ENCODE data around the gene WDR18. TPM values are rescaled to one million over a fixed set of nuclear protein-coding genes. Genes with fewer than 3 reads are reported as not detected.
A peak's percentile ranks its signal among the peaks of the same experiment; 100 is the strongest.

WDR18 gene
- total RNA-seq, 1 experiment from 2014 or later: 124 TPM

DNA sequence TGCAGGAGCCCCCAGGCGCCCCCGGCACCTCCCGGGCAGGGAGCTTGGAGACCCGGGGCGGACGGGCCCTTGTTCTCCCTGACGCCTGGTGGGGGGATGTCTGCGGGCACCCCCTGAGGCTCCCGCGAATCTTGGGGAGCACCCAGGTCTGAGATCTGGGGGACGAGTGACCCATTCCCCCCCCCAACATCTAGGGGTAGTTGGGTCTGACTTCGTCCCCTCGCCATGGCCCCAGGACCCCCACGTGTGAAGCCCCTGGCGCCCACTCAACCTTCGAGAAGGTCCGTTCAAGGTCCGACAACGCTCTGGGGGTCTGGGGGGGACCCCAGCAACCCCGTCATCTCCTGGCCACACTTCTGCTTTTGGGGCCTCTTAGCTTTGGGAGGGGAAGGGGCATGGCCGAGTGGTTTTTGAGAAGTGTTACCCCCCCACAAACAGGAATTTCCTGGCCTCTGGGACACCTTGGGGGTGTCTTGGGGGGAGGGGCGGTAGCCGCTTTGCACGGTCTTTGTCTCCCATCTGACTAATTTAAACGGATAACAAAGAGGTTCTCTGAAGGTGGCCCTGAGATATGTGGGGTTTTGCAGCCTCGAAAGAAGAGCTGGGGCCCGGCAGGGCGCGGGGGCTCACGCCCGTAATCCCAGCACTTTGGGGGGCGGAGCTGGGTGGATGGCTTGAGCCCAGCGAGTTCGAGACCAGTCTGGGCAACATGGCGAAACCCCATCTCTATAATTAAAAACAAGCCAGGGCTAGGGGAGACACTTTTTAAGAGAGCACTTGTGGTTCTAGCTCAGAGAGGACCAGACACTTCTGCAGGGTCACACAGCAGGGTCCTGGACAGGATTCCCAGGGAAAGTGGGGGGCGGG is 42.9 kb downstream of the WDR18 start:
- ATAC-seq: peak; percentile 5; the same call in 1 of the 2 replicates
- Histone ChIP-seq H2AFZ (ENCODE audit: low read depth, low read length, poor library complexity, severe bottlenecking) (no peak overlapping the region), H3K9me3 (ENCODE audit: control insufficient read depth in 1 of 2, insufficient read depth in 1 of 2, low read depth in 1 of 2, low read length in 2 of 2) (no peaks in the 10 kb centered on the region), H3K9me2 (ENCODE audit: insufficient read depth) (no peaks in the 10 kb centered on the region), H3K4me3 (replicated peaks in 1 of 2; ENCODE audit: low read depth in 1 of 2, low read length in 2 of 2) (peak overlapping the region; percentile 95 to 99), H4K20me1 (ENCODE audit: insufficient read depth) (no peaks in the 10 kb centered on the region), H3K4me2 (ENCODE audit: low read length) (peak overlapping the region; percentile 96), H3K36me3 (ENCODE audit: control insufficient read depth in 1 of 2, insufficient read depth in 2 of 2, low read length in 2 of 2) (peaks cover 11 to 14% of the 10 kb centered on the region in 2 experiments; a peak in 3 of 4 replicates), H3K9ac (ENCODE audit: low read length) (peak overlapping the region; percentile 98), H3K4me1 (ENCODE audit: control insufficient read depth in 1 of 2, insufficient read depth in 2 of 2, low read length in 2 of 2) (peaks cover 26 to 40% of the 10 kb centered on the region in 2 experiments), H3K79me2 (ENCODE audit: insufficient read depth, low read length) (peaks cover 43% of the 10 kb centered on the region), H3K27ac (ENCODE audit: low read depth, low read length) (peak overlapping the region; percentile 99), H3K27me3 (ENCODE audit: insufficient read depth, low read length) (no peaks in the 10 kb centered on the region)
- no peak for DNase-seq (ENCODE audit: low read depth, low spot score)
- ChIA-PET RAD21 (ENCODE audit: low non-redundant PET in 1 of 2, low total read pairs in 2 of 2, uncharacterized antibody in 2 of 2, unreplicated experiment in 2 of 2) (interaction anchor here (0.6 to 1.5 kb wide), 6 partner anchors 13 to 242 kb away, joined by 3 to 7 read pairs (median 3); partner anchors contain the start of genes ABCA7 (in 1 of the 2) and CIRBP (in 1 of the 2)), POLR2A (interaction anchor here (1.1 to 7.3 kb wide), 4 partner anchors 14 to 242 kb away, joined by 3 to 85 read pairs (median 7); partner anchors contain the start of genes ABCA7 and CIRBP), CTCF (interaction anchor here (0.6 to 2.9 kb wide), 5 partner anchors 13 to 239 kb away, joined by 3 to 9 read pairs (median 3); partner anchors contain the start of gene ABCA7)
- TF ChIP-seq EGR1 (IDR thresholded peaks at IDR 0.05; ENCODE audit: low read depth) (no peak), SP1 (IDR thresholded peaks at IDR 0.05; ENCODE audit: low read depth) (no peak), SRF (IDR thresholded peaks at IDR 0.05; ENCODE audit: low read depth) (no peak), ELF1 (IDR thresholded peaks at IDR 0.05; ENCODE audit: borderline replicate concordance, low read depth) (no peak), POLR2AphosphoS5 (IDR thresholded peaks at IDR 0.05; ENCODE audit: low read depth, low read length) (no peak)
- TF ChIP-seq, protein P1, sequence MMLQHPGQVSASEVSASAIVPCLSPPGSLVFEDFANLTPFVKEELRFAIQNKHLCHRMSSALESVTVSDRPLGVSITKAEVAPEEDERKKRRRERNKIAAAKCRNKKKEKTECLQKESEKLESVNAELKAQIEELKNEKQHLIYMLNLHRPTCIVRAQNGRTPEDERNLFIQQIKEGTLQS (IDR thresholded peaks at IDR 0.05): no peak
- intact Hi-C loops (cut with micrococcal nuclease): loop anchor here (2.0 to 10.0 kb wide), 3 partner anchors 14 to 218 kb away; partner anchors contain the start of genes ABCA7, ATP5F1D, GPX4 and MIDN
- TSS peak; percentile 87 for BruUV-seq (replicated peaks)

DNA sequence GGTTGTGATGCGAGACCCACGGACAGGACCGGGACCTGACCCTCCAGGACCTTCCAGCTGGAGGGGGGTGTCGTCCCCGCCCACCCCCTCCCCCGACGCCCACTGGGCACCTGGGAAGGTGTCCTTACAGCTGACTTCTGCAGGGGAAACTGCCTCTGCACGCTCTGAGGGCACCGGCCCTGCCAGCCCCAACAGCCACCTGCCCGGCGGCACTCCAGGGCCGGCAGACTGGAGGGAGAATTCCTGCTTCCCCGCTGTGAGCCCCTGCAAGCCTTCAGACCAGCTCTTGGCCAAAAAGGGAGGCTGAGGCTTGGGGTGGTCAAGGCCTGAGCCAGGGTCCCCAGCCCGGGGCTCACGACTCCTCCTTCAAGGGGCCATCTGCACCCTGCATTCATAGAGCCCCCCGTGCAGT is 43.5 kb downstream of the WDR18 start:
- Histone ChIP-seq H3K79me2 (ENCODE audit: insufficient read depth, low read length) (peaks cover 50% of the 10 kb centered on the region), H3K4me2 (ENCODE audit: low read length) (peak overlapping the region; percentile 96), H3K27me3 (ENCODE audit: insufficient read depth, low read length) (no peaks in the 10 kb centered on the region), H4K20me1 (ENCODE audit: insufficient read depth) (no peaks in the 10 kb centered on the region), H3K9me2 (ENCODE audit: insufficient read depth) (no peaks in the 10 kb centered on the region), H2AFZ (ENCODE audit: low read depth, low read length, poor library complexity, severe bottlenecking) (no peak overlapping the region), H3K36me3 (ENCODE audit: control insufficient read depth in 1 of 2, insufficient read depth in 2 of 2, low read length in 2 of 2) (peaks cover 16 to 20% of the 10 kb centered on the region in 2 experiments; a peak in 3 of 4 replicates), H3K27ac (ENCODE audit: low read depth, low read length) (peak overlapping the region; percentile 99), H3K4me3 (replicated peaks in 1 of 2; ENCODE audit: low read depth in 1 of 2, low read length in 2 of 2) (peak overlapping the region; percentile 95 to 99), H3K9ac (ENCODE audit: low read length) (peak overlapping the region; percentile 98), H3K4me1 (ENCODE audit: control insufficient read depth in 1 of 2, insufficient read depth in 2 of 2, low read length in 2 of 2) (peaks cover 24 to 34% of the 10 kb centered on the region in 2 experiments), H3K9me3 (ENCODE audit: control insufficient read depth in 1 of 2, insufficient read depth in 1 of 2, low read depth in 1 of 2, low read length in 2 of 2) (no peaks in the 10 kb centered on the region)
- TF ChIP-seq, protein P2, sequence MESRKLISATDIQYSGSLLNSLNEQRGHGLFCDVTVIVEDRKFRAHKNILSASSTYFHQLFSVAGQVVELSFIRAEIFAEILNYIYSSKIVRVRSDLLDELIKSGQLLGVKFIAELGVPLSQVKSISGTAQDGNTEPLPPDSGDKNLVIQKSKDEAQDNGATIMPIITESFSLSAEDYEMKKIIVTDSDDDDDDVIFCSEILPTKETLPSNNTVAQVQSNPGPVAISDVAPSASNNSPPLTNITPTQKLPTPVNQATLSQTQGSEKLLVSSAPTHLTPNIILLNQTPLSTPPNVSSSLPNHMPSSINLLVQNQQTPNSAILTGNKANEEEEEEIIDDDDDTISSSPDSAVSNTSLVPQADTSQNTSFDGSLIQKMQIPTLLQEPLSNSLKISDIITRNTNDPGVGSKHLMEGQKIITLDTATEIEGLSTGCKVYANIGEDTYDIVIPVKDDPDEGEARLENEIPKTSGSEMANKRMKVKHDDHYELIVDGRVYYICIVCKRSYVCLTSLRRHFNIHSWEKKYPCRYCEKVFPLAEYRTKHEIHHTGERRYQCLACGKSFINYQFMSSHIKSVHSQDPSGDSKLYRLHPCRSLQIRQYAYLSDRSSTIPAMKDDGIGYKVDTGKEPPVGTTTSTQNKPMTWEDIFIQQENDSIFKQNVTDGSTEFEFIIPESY (IDR thresholded peaks at IDR 0.05; ENCODE audit: extremely low read depth, insufficient replicate concordance, low read length): no peak
- TF ChIP-seq EZH2phosphoT487 (IDR thresholded peaks at IDR 0.05; ENCODE audit: borderline replicate concordance): no peak
- TF ChIP-seq ZFX (IDR thresholded peaks at IDR 0.05): no peak
- TF ChIP-seq, protein P3, sequence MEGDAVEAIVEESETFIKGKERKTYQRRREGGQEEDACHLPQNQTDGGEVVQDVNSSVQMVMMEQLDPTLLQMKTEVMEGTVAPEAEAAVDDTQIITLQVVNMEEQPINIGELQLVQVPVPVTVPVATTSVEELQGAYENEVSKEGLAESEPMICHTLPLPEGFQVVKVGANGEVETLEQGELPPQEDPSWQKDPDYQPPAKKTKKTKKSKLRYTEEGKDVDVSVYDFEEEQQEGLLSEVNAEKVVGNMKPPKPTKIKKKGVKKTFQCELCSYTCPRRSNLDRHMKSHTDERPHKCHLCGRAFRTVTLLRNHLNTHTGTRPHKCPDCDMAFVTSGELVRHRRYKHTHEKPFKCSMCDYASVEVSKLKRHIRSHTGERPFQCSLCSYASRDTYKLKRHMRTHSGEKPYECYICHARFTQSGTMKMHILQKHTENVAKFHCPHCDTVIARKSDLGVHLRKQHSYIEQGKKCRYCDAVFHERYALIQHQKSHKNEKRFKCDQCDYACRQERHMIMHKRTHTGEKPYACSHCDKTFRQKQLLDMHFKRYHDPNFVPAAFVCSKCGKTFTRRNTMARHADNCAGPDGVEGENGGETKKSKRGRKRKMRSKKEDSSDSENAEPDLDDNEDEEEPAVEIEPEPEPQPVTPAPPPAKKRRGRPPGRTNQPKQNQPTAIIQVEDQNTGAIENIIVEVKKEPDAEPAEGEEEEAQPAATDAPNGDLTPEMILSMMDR (IDR thresholded peaks at IDR 0.05 in 2 of 3, conservative IDR thresholded peaks at IDR 0.05 in 1 of 3; ENCODE audit: borderline replicate concordance in 1 of 3, insufficient read depth in 1 of 3, low read depth in 2 of 3, low read length in 2 of 3): no peak
- ATAC-seq: peak; percentile 7
- POLR2A ChIA-PET: interaction anchor here (0.8 to 7.3 kb wide), 3 partner anchors 13 to 86 kb away, joined by 5 to 85 read pairs (median 7); partner anchors contain the start of gene ABCA7
- intact Hi-C loops (cut with micrococcal nuclease): loop anchor here (2.0 to 10.0 kb wide), 3 partner anchors 13 to 217 kb away; partner anchors contain the start of genes ABCA7, ATP5F1D, GPX4 and MIDN
- no peak for DNase-seq (ENCODE audit: low read depth, low spot score)
- BruUV-seq (replicated peaks): no TSS peak
- RAD21 ChIA-PET (ENCODE audit: low non-redundant PET in 1 of 2, low total read pairs in 2 of 2, uncharacterized antibody in 2 of 2, unreplicated experiment in 2 of 2): interaction anchor here (0.6 to 0.7 kb wide), 2 partner anchors 12 to 253 kb away, joined by 3 to 4 read pairs; partner anchors contain the start of gene ABCA7 (in 1 of the 2)
- CTCF ChIA-PET: interaction anchor here (0.6 to 2.9 kb wide), 3 partner anchors 12 to 167 kb away, joined by 3 to 9 read pairs (median 7); partner anchors contain the start of gene ABCA7

All from HCT116 (cell line).